ENCODE data around the gene PLEKHJ1.

The PLEKHJ1 gene

GRCh38 chr19:2197270-2197669, 38.9 kb downstream of the PLEKHJ1 start:
- no peak for DNase-seq (ENCODE audit: low read depth)

GRCh38 chr19:2195914-2196313, 40.2 kb downstream of the PLEKHJ1 start:
- DNase-seq (ENCODE audit: low read depth), result no peak

- no peak for DNase-seq (ENCODE audit: low read depth)
These were observed 40.8 kb downstream of the PLEKHJ1 start for GRCh38 chr19:2195361-2195760.

- no peak for DNase-seq (ENCODE audit: low read depth)
These were observed 41.5 kb downstream of the PLEKHJ1 start for GRCh38 chr19:2194513-2195078.

- DNase-seq (ENCODE audit: low read depth), result no peak
These were observed 42.3 kb downstream of the PLEKHJ1 start for GRCh38 chr19:2193807-2194206.

GRCh38 chr19:2192862-2193261, 43.3 kb downstream of the PLEKHJ1 start:
- DNase-seq (ENCODE audit: low read depth), result no peak

GRCh38 chr19:2191456-2192310, 44.4 kb downstream of the PLEKHJ1 start:
- no peak for DNase-seq (ENCODE audit: low read depth)

GRCh38 chr19:2190848-2191455, 45.2 kb downstream of the PLEKHJ1 start:
- no peak for DNase-seq (ENCODE audit: low read depth)

- DNase-seq (ENCODE audit: low read depth), result no peak
These were observed 46.2 kb downstream of the PLEKHJ1 start for GRCh38 chr19:2189880-2190279.

- no peak for DNase-seq (ENCODE audit: low read depth)
These were observed 47.3 kb downstream of the PLEKHJ1 start for GRCh38 chr19:2188708-2189385.

GRCh38 chr19:2187159-2187558, 49.0 kb downstream of the PLEKHJ1 start:
- no peak for DNase-seq (ENCODE audit: low read depth)

- peak; percentile 76 for DNase-seq (ENCODE audit: low read depth)
These were observed 49.9 kb downstream of the PLEKHJ1 start for GRCh38 chr19:2186071-2186846.

- no peak for DNase-seq (ENCODE audit: low read depth)
These were observed 50.4 kb downstream of the PLEKHJ1 start for GRCh38 chr19:2185734-2186070.

- DNase-seq (ENCODE audit: low read depth), result no peak
These were observed 51.6 kb downstream of the PLEKHJ1 start for GRCh38 chr19:2184422-2184975.

Measured in non-pigmented ciliary epithelial cell (primary cell).